GM19099 (cell line): Measurements from ENCODE around the gene TSSK6.

Experiments used
- POLR2A ChIP-seq: IDR thresholded peaks from 3 replicates; pipeline ENCODE4 v1.6.1; 2011; ENCODE audit warnings: low read depth; ENCODE audit not compliant: insufficient read length; ENCODE audit errors: extremely low read depth

Gene TSSK6

GRCh38 chr19:19508217-19508616, 7.1 kb downstream of the TSSK6 start:
- no peak for TF ChIP-seq POLR2A

GRCh38 chr19:19507354-19507753, 8.0 kb downstream of the TSSK6 start:
- no peak for TF ChIP-seq POLR2A

DNA sequence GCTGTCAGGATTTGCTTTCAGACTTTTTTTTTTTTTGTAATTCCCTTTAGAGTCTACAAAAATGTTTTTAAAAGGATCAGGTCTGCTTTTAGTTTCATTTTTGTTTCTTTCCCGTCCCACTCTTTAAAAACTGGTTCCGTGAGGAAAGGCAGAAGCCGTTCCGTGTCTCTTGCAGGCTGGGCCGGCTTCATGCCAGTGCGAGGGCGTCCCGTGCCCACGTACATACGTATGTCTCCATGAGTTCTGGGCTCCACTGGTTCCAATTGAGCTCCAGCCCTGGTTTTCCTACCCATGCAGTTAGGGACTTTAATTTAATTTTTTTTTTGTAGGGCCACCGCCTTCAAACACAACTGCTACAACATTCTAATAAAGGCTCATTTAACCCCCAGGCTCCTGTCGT, 8.8 kb downstream of the TSSK6 start:
- no peak for TF ChIP-seq POLR2A

DNA sequence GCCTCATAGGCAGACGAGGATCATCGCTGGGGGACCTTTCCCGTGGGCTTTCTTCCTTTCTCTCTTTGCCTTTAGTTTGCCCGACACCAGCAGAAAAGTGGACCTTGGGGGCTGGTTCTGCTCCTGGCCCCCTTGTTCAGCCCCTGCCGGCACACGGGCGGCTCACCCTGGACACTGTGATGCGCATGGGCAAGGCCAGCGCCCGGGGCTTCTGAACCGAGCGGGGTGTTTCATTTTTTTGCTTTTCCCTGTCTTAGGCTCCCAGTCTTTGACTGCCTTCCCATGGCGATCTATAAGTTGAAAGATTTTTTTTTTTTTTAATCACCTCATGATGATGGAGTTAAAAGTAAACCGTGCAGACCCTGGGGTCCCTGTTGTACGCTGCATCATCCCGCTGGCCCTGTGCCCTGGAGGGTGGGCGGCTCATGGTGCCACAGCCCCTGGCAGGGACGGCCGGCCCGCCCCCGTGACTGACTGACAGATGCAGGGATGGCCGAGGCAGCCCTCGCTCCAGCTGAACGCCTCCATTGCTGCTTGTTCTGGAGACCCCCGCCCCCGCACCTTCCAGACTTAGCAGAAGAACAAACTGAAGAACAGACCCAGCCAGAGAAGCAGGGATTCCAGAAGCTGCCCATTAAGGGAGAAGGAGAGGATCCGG, 9.6 kb downstream of the TSSK6 start:
- no peak for TF ChIP-seq POLR2A

- TF ChIP-seq POLR2A = no peak
Measured at GRCh38 chr19:19504754-19505668, 10.3 kb downstream of the TSSK6 start.

DNA sequence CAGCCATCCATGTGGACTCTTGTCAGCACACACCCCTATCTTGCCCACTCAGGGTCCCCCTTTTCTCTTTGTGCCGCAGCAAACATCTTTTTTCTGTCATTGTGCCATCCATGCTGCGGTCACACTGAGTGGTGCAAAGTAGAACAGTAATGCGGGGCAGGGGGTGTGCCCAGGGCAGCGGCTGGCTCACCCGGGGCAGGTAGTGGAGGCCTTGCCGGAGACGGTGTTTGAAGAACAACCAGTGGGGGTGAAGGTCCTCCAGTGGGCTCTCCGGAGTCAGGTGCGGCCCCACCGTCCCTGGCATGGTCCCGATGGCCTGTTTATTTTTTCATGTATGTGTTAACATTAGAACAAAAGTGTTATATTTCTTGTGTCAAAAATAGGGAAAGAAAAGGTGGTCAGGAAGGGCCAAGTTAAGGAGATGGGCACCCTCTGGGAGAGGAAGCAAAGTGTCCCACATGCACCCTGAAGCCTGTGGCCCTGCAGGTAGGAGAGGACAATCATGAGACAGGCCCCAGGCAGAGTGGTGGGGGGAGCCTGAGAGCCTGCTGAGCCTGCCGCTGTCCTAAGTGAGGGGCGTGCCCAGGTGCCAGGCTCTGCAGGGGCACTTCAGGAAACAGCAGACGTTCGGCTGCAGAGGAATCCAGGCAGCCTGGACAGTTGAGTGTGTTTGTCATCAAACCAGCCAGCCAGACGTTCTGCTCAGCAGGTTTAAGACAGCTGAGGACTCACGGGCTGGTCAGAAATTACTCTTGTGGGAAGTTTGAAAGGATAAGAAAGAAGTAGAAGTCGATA, 12.3 kb downstream of the TSSK6 start:
- no peak for TF ChIP-seq POLR2A

GRCh38 chr19:19502281-19502680, 13.1 kb downstream of the TSSK6 start:
- no peak for TF ChIP-seq POLR2A

DNA sequence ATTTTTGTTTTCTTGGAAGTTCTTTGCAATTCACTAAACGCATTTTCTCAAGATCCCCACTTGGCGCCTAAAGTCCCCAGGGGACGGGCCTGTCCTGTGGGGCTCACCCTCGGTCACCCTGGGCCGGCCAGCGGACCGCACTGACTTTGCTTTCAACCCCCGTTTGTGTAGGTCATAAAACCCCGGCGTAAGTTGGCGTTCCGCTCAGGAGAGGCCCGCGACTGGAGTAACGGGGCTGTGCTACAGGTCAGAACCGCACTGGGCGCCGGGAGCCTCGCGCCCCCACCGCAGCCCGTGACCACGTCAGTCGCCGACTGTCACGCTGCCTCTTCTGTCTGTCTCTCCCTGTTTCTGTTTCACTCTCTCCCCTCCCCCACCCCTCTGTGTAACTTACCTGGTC, 13.6 kb downstream of the TSSK6 start:
- no peak for TF ChIP-seq POLR2A

DNA sequence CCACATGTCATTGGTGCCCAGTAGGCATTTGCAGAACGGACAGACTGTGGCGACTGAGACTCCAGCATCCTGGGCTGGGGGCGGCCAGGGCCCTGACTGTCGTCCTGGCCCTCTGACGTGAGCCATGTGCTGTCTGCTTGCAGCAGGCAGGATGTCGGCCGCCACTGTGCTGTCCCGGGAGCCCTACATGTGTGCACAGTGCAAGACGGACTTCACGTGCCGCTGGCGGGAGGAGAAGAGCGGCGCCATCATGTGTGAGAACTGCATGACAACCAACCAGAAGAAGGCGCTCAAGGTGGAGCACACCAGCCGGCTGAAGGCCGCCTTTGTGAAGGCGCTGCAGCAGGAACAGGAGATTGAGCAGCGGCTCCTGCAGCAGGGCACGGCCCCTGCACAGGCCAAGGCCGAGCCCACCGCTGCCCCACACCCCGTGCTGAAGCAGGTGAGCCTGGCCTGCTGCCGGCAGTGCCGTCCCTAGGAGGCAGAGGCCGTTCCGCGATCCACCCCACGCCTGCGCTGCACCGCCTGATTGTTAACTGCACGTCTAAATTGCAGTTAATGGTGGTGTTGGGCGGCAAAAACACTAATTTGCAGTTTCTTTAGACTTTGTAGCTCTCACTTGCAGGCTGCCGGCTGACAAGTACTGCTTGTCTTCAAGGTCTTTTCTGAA, 14.2 kb downstream of the TSSK6 start:
- TF ChIP-seq POLR2A = no peak

- TF ChIP-seq POLR2A = no peak
Measured at GRCh38 chr19:19499272-19499995, 15.9 kb downstream of the TSSK6 start.

GRCh38 chr19:19498255-19498991, 16.9 kb downstream of the TSSK6 start:
- no peak for TF ChIP-seq POLR2A

DNA sequence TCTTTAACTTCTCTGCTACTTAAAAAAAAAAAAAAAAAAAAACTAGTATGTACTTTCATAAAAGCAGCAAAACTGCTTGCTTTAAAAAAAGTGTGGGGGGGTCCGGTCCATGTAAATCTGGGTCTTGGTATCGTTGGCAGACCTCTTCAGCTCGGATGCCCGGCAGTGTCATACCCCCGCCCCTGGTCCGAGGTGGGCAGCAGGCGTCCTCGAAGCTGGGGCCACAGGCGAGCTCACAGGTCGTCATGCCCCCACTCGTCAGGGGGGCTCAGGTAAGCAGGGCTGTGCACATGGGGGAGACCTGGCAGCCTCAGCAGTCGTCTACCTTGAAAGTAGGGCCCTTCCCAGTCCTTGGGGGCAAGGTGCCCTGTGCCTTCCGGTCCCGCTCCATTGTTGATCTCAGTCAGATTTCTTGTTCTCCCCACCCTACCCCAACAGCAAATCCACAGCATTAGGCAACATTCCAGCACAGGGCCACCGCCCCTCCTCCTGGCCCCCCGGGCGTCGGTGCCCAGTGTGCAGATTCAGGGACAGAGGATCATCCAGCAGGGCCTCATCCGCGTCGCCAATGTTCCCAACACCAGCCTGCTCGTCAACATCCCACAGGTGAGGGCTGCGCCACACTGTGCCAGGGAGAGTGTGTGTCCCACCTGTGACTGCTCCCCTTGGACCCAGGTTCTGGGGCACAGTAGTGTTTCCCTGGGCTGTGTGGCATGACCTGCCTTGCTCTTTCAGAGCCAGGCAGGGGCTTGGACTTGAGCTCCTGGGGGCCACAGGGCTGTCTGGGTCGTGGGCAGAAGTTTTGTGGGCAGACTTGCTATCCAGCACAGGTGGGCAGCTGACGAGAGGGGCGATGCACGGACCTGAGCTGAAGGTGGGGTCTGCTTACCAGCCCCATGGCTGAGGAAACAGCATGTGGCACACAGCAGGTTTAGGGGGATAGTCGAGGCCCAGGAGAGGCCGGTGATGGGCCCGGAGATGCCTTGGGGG, 19.4 kb downstream of the TSSK6 start:
- TF ChIP-seq POLR2A = no peak

DNA sequence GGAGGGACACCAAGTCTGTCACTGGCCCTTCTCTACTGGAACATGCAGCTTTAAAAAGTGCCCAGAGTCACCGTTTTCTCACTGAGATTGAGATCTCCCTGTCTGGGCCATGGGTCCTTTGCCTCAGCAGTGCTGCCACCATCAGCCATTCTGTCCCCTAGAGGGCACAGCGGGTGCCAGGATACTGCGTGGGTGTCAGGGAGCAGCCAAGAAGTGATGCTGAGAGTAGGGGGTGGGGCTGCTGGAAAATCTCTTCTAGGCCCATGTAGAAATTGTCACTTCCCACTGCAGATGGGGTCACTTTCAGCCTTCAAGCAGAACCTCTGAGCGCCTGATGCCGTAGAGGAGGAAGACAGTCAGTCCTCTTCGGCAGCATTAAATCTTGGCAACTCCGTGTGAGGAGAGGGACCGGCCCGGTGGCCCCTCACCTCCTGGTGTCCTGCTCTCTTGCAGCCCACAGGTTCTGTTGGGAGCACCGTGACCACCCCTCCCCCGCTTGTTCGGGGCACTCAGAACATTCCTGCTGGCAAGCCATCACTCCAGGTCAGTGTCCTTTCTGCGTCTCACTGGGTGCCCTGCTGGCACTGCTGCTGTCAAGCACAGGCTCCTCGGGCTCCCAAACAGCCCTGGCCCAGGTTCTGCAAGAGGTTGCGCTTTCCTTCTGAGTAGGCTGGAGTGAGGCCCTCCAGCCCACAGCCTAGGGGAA, 21.4 kb downstream of the TSSK6 start:
- TF ChIP-seq POLR2A = no peak
